Loucy (cell line): ENCODE measurements around the gene OGG1.

ENCODE experiments used
- H2AFZ ChIP-seq: fragments of 200-600 bp; sonication (generic); 2 replicates; pipeline ENCODE4 v1.6.0; 2016; ENCODE audit warnings: antibody characterized with exemption, mild to moderate bottlenecking, low read length, moderate library complexity
- H3F3A ChIP-seq: fragments of 200-600 bp; 2 replicates; pipeline ENCODE4 v1.6.0; 2016; ENCODE audit warnings: antibody characterized with exemption, low read depth, mild to moderate bottlenecking
- H3K27me3 ChIP-seq: fragments of 200-600 bp; sonication (generic); 2 replicates; pipeline ENCODE4 v1.6.1; 2014; ENCODE audit warnings: low read length, mild to moderate bottlenecking; ENCODE audit not compliant: insufficient read depth, poor library complexity, severe bottlenecking
- H3K36me3 ChIP-seq: fragments of 200-600 bp; sonication (generic); 2 replicates; pipeline ENCODE4 v1.6.1; 2016; ENCODE audit warnings: low read length; ENCODE audit not compliant: insufficient read depth
- H3K4me1 ChIP-seq: fragments of 200-600 bp; sonication (generic); 2 replicates; pipeline ENCODE4 v1.5.1; 2014; ENCODE audit warnings: low read length, mild to moderate bottlenecking; ENCODE audit not compliant: insufficient read depth, poor library complexity, severe bottlenecking
- H3K4me2 ChIP-seq: fragments of 200-600 bp; sonication (generic); 2 replicates; pipeline ENCODE4 v1.6.0; 2014; ENCODE audit warnings: antibody characterized with exemption, low read length, low read depth, mild to moderate bottlenecking; ENCODE audit not compliant: poor library complexity, severe bottlenecking
- H3K4me3 ChIP-seq: fragments of 200-600 bp; sonication (generic); 2 replicates; pipeline ENCODE4 v1.5.1; 2014; ENCODE audit warnings: low read length, mild to moderate bottlenecking, mixed read lengths; ENCODE audit not compliant: poor library complexity, severe bottlenecking
- H3K79me2 ChIP-seq: fragments of 200-600 bp; sonication (generic); 2 replicates; pipeline ENCODE4 v1.6.1; 2014; ENCODE audit warnings: low read length; ENCODE audit not compliant: insufficient read depth
- H3K9ac ChIP-seq: fragments of 200-600 bp; sonication (generic); 2 replicates; pipeline ENCODE4 v1.6.0; 2014; ENCODE audit warnings: mild to moderate bottlenecking, low read depth, low read length, moderate library complexity; ENCODE audit not compliant: poor library complexity, severe bottlenecking
- H3K9me2 ChIP-seq: fragments of 200-600 bp; sonication (generic); replicated peaks from 2 replicates; pipeline ENCODE4 v1.6.1; 2016; ENCODE audit warnings: low read depth, low read length, mixed read lengths
- H3K9me3 ChIP-seq: fragments of 200-600 bp; sonication (generic); 2 replicates; pipeline ENCODE4 v1.6.1; 2014; ENCODE audit warnings: mild to moderate bottlenecking, antibody characterized with exemption, low read length, low read depth; ENCODE audit not compliant: insufficient read depth
- H4K20me1 ChIP-seq: fragments of 200-600 bp; sonication (generic); 2 replicates; pipeline ENCODE4 v1.6.0; 2014; ENCODE audit warnings: antibody characterized with exemption, low read length, mild to moderate bottlenecking; ENCODE audit not compliant: insufficient read depth, poor library complexity, severe bottlenecking
- EZH2phosphoT487 ChIP-seq: fragments of 200-600 bp; IDR thresholded peaks from 2 replicates; pipeline ENCODE4 v1.6.1; 2018; ENCODE audit warnings: antibody characterized with exemption, mild to moderate bottlenecking, moderate library complexity, borderline replicate concordance
- TF ChIP-seq, protein P1 (sequence below): fragments of 200-600 bp; sonication (generic); conservative IDR thresholded peaks from 2 replicates; pipeline ENCODE4 v1.5.1; 2014; ENCODE audit warnings: mild to moderate bottlenecking, antibody characterized with exemption, low read length

OGG1 gene

DNA sequence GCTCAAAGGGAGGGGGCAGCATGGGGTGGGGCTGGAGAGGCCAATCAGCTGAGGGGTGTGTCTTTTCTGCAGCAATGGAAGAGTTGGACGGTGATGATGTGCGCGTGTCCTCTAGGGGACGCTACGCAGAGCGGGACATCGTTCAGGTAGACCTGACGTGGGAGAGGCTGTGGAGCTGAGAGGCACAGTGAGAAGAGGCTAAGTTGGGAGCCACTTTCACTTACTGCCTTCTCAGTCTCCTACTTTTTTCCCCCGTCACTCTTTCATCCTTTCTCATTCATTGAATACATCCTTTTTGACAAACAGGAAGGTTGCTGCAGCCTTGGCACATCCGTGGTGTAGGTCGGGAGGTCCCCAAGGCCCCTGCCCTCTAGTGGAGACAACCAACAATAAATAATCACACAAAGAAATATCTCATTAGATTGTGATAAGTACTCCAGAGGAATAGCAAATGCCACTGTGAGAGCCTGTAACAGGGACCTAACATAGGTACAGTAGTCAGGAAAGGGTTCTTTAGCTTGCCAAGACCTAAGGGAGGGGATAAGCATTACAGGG lies 22.6 kb upstream of the OGG1 start:
- H2AFZ ChIP-seq, result peak overlapping the region; percentile 87
- H3K4me2 ChIP-seq, result peak overlapping the region; percentile 63
- peak overlapping the region; percentile 55 for H3K9ac ChIP-seq
- peaks cover 5% of the 10 kb centered on the region for H4K20me1 ChIP-seq
- peaks cover 29% of the 10 kb centered on the region for H3K4me1 ChIP-seq
- H3K27me3 ChIP-seq, result peaks cover 6% of the 10 kb centered on the region
- peak overlapping the region; percentile 58 for H3K4me3 ChIP-seq
- H3K9me3 ChIP-seq, result no peaks in the 10 kb centered on the region
- H3K79me2 ChIP-seq, result peaks cover 10% of the 10 kb centered on the region; the same call in 1 of the 2 replicates
- no peaks in the 10 kb centered on the region for H3K9me2 ChIP-seq
- H3F3A ChIP-seq, result peaks cover 7% of the 10 kb centered on the region; the same call in 1 of the 2 replicates
- no peaks in the 10 kb centered on the region for H3K36me3 ChIP-seq
- no peak for TF ChIP-seq EZH2phosphoT487
- TF ChIP-seq, protein P1, sequence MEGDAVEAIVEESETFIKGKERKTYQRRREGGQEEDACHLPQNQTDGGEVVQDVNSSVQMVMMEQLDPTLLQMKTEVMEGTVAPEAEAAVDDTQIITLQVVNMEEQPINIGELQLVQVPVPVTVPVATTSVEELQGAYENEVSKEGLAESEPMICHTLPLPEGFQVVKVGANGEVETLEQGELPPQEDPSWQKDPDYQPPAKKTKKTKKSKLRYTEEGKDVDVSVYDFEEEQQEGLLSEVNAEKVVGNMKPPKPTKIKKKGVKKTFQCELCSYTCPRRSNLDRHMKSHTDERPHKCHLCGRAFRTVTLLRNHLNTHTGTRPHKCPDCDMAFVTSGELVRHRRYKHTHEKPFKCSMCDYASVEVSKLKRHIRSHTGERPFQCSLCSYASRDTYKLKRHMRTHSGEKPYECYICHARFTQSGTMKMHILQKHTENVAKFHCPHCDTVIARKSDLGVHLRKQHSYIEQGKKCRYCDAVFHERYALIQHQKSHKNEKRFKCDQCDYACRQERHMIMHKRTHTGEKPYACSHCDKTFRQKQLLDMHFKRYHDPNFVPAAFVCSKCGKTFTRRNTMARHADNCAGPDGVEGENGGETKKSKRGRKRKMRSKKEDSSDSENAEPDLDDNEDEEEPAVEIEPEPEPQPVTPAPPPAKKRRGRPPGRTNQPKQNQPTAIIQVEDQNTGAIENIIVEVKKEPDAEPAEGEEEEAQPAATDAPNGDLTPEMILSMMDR, result peak; percentile 84

DNA sequence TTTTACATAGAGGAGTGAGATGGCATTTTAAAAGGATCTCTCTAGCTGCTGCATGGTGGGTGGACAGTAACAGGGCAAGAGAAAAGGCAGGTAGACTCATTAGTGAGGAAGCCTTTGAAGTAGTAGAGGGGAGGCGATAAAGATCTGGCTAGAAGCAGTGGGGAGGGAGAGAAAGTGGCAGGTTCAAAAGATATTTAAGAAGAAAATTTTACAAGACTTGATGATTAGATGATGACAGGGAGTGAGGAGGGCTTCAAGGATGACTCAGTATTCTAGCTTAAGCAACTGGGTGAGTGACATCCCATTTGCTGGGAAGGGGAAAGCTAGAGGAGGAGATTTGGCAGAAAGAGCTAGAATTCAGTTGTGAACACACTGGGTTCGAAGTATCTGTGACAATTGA lies 22.0 kb upstream of the OGG1 start:
- Histone ChIP-seq H3K4me2 (peak overlapping the region; percentile 63), H4K20me1 (peaks cover 12% of the 10 kb centered on the region), H2AFZ (peak overlapping the region; percentile 87), H3K4me3 (peak overlapping the region; percentile 58), H3K36me3 (no peaks in the 10 kb centered on the region), H3K4me1 (peaks cover 29% of the 10 kb centered on the region), H3K9me2 (no peaks in the 10 kb centered on the region), H3K9me3 (no peaks in the 10 kb centered on the region), H3K79me2 (peaks cover 16% of the 10 kb centered on the region), H3F3A (peaks cover 7% of the 10 kb centered on the region; the same call in 1 of the 2 replicates), H3K27me3 (peaks cover 6% of the 10 kb centered on the region), H3K9ac (peak overlapping the region; percentile 55)
- TF ChIP-seq EZH2phosphoT487, result no peak
- TF ChIP-seq, protein P1, result no peak

GRCh38 chr3:9729419-9729818 lies 20.3 kb upstream of the OGG1 start:
- no peaks in the 10 kb centered on the region for H3K9me3 ChIP-seq
- peaks cover 33% of the 10 kb centered on the region for H3K79me2 ChIP-seq
- no peak overlapping the region for H3K4me3 ChIP-seq
- H2AFZ ChIP-seq, result no peak overlapping the region
- H3K4me2 ChIP-seq, result no peak overlapping the region
- H3K27me3 ChIP-seq, result peaks cover 6% of the 10 kb centered on the region
- H3F3A ChIP-seq, result peaks cover 7% of the 10 kb centered on the region; the same call in 1 of the 2 replicates
- no peaks in the 10 kb centered on the region for H3K9me2 ChIP-seq
- H3K9ac ChIP-seq, result no peak overlapping the region
- H3K36me3 ChIP-seq, result peaks cover 4% of the 10 kb centered on the region; the same call in 1 of the 2 replicates
- H3K4me1 ChIP-seq, result peaks cover 44% of the 10 kb centered on the region
- TF ChIP-seq, protein P1, result no peak
- TF ChIP-seq EZH2phosphoT487, result no peak
- peaks cover 28% of the 10 kb centered on the region for H4K20me1 ChIP-seq
